H1 (cell line): ENCODE results near the gene ACE. TPM values are rescaled to one million over a fixed set of nuclear protein-coding genes. Genes with fewer than 3 reads are reported as not detected.
A peak's percentile ranks its signal among the peaks of the same experiment; 100 is the strongest.

Source experiments
- CTCF ChIA-PET: fragments of 300-600 bp; sonication (Branson Sonifier 250); formaldehyde crosslinking; loops from one replicate; lab custom pipeline; 2021; ENCODE audit not compliant: partially characterized antibody; lab: Charles Lee
- POLR2A ChIA-PET: fragments of 300-600 bp; sonication (Branson Sonifier 250); formaldehyde crosslinking; loops from one replicate; lab custom pipeline; 2021; ENCODE audit warnings: inconsistent platforms; ENCODE audit not compliant: partially characterized antibody; lab: Charles Lee
- DNase-seq, 2 experiments: peaks; one replicate each; pipeline versions ENCODE4 v3.0.0 to v3.0.0-alpha.2; 2010 to 2022; ENCODE audit warnings: low spot score in 2 of 2, low read depth in 1 of 2, mixed read lengths in 1 of 2
- FAIRE-seq: peaks from 2 replicates; lab custom pipeline; 2011; peaks lifted over from hg19 to GRCh38; lab: Jason Lieb, UNC
- H2AFZ ChIP-seq: 2 replicates; pipeline ENCODE4 v1.8.1; 2012; ENCODE audit warnings: low read length, inconsistent platforms
- H2AK5ac ChIP-seq: 2 replicates; pipeline ENCODE4 v1.6.1; 2013; ENCODE audit warnings: low read depth, low read length
- H2BK120ac ChIP-seq: replicated peaks from 2 replicates; pipeline ENCODE3; 2013; ENCODE audit warnings: low read depth, low read length, inconsistent platforms
- H2BK12ac ChIP-seq: 2 replicates; pipeline ENCODE4 v1.6.1; 2013; ENCODE audit warnings: low read depth, low read length
- H2BK15ac ChIP-seq: 2 replicates; pipeline ENCODE4 v1.6.1; 2013; ENCODE audit warnings: low read length
- H2BK20ac ChIP-seq: 2 replicates; pipeline ENCODE4 v1.6.1; 2013; ENCODE audit warnings: low read length
- H2BK5ac ChIP-seq: 2 replicates; pipeline ENCODE4 v1.6.1; 2013; ENCODE audit warnings: low read depth, low read length
- H3K14ac ChIP-seq: 2 replicates; pipeline ENCODE4 v1.6.1; 2013; ENCODE audit warnings: inconsistent platforms; ENCODE audit not compliant: insufficient read length
- H3K18ac ChIP-seq: 2 replicates; pipeline ENCODE4 v1.6.1; 2013; ENCODE audit warnings: low read length; ENCODE audit errors: extremely low read depth
- H3K23ac ChIP-seq: 2 replicates; pipeline ENCODE4 v1.6.1; 2013; ENCODE audit warnings: inconsistent platforms; ENCODE audit not compliant: insufficient read length
- H3K23me2 ChIP-seq: 2 replicates; pipeline ENCODE4 v1.6.1; 2013; ENCODE audit warnings: low read depth, low read length
- H3K27ac ChIP-seq: 2 replicates; pipeline ENCODE4 v1.6.1; 2011; ENCODE audit warnings: low read depth, low read length, inconsistent platforms
- H3K27me3 ChIP-seq, 4 experiments: replicated peaks in 1 of 4; 1 replicate in 1 of 4; 2 replicates in 3 of 4; pipeline versions ENCODE4 v1.6.1 to v1.8.1; 2011 to 2013; ENCODE audit warnings: low read length in 3 of 4, mild to moderate bottlenecking in 3 of 4, inconsistent platforms in 2 of 4, mixed read lengths in 2 of 4, moderate library complexity in 1 of 4; ENCODE audit not compliant: control insufficient read depth in 3 of 4, insufficient read depth in 3 of 4; ENCODE audit errors: extremely low read depth in 1 of 4
- H3K36me3 ChIP-seq, 4 experiments: 2 replicates each; pipeline versions ENCODE4 v1.6.1 to v1.8.1; 2011 to 2013; ENCODE audit warnings: mild to moderate bottlenecking in 4 of 4, low read length in 3 of 4, moderate library complexity in 2 of 4, control low read depth in 1 of 4, inconsistent platforms in 1 of 4; ENCODE audit not compliant: insufficient read depth in 4 of 4, control insufficient read depth in 2 of 4
- H3K4ac ChIP-seq: replicated peaks from 2 replicates; pipeline ENCODE3; 2013; ENCODE audit warnings: low read length, low read depth, mixed read lengths, inconsistent platforms; ENCODE audit not compliant: insufficient read length
- H3K4me1 ChIP-seq, 4 experiments: replicated peaks in 1 of 4; 1 replicate in 1 of 4; 2 replicates in 3 of 4; pipeline versions ENCODE4 v1.6.1 to v1.8.1; 2011 to 2013; ENCODE audit warnings: low read length in 3 of 4, inconsistent platforms in 2 of 4, mixed read lengths in 1 of 4; ENCODE audit not compliant: insufficient read depth in 4 of 4, control insufficient read depth in 3 of 4
- H3K4me2 ChIP-seq, 2 experiments: 2 replicates each; pipeline versions ENCODE4 v1.6.1 to v1.8.1; 2011 to 2013; ENCODE audit warnings: low read depth in 2 of 2, low read length in 2 of 2, control low read depth in 1 of 2, inconsistent platforms in 1 of 2, mild to moderate bottlenecking in 1 of 2; ENCODE audit not compliant: insufficient read depth in 1 of 2
- H3K4me3 ChIP-seq, 4 experiments: fragments of 200-600, 300-600 bp in 1 of 4; sonication (generic), shearing (Covaris generic), sonication (Bioruptor Twin) in 1 of 4; 2 replicates each; pipeline versions ENCODE4 v1.5.1 to v1.8.1; 2011 to 2016; ENCODE audit warnings: low read length in 4 of 4, low read depth in 3 of 4, control low read depth in 2 of 4, inconsistent platforms in 2 of 4, mild to moderate bottlenecking in 2 of 4, mixed read lengths in 1 of 4, moderate library complexity in 1 of 4; ENCODE audit not compliant: insufficient read depth in 2 of 4; ENCODE audit errors: extremely low read depth in 1 of 4
- H3K56ac ChIP-seq: replicated peaks from 2 replicates; pipeline ENCODE3; 2013; ENCODE audit warnings: low read depth, mild to moderate bottlenecking, mixed read lengths, low read length, inconsistent platforms; ENCODE audit not compliant: insufficient read length
- H3K79me1 ChIP-seq: 2 replicates; pipeline ENCODE4 v1.6.1; 2013; ENCODE audit warnings: low read depth, low read length, control low read depth
- H3K79me2 ChIP-seq, 2 experiments: 2 replicates each; pipeline versions ENCODE4 v1.6.1 to v1.8.1; 2012 to 2013; ENCODE audit warnings: low read length in 2 of 2, mild to moderate bottlenecking in 2 of 2, inconsistent platforms in 1 of 2; ENCODE audit not compliant: insufficient read depth in 2 of 2, control insufficient read depth in 1 of 2
- H3K9ac ChIP-seq, 4 experiments: replicated peaks in 1 of 4; 1 replicate in 1 of 4; 2 replicates in 3 of 4; pipeline versions ENCODE4 v1.6.1 to v1.8.1; 2011 to 2013; ENCODE audit warnings: low read depth in 3 of 4, low read length in 3 of 4, control low read depth in 2 of 4, mild to moderate bottlenecking in 2 of 4, moderate library complexity in 2 of 4, inconsistent platforms in 1 of 4; ENCODE audit errors: extremely low read depth in 1 of 4
- H3K9me3 ChIP-seq, 2 experiments: 2 replicates each; pipeline versions ENCODE4 v1.6.1 to v1.8.1; 2012 to 2013; ENCODE audit warnings: mild to moderate bottlenecking in 2 of 2, moderate library complexity in 2 of 2, control low read depth in 1 of 2, inconsistent platforms in 1 of 2, low read depth in 1 of 2, low read length in 1 of 2, mixed read lengths in 1 of 2; ENCODE audit not compliant: insufficient read depth in 2 of 2
- H4K20me1 ChIP-seq, 2 experiments: replicated peaks in 1 of 2; 2 replicates each; pipeline versions ENCODE3 to v1.8.1; 2011 to 2013; ENCODE audit warnings: inconsistent platforms in 2 of 2, low read length in 2 of 2, mild to moderate bottlenecking in 1 of 2; ENCODE audit not compliant: insufficient read depth in 2 of 2, control insufficient read depth in 1 of 2
- H4K5ac ChIP-seq: 2 replicates; pipeline ENCODE4 v1.6.1; 2013; ENCODE audit warnings: low read length, low read depth, mixed read lengths, inconsistent platforms; ENCODE audit not compliant: insufficient read length
- H4K8ac ChIP-seq: 2 replicates; pipeline ENCODE4 v1.8.0; 2013; ENCODE audit warnings: mild to moderate bottlenecking, moderate library complexity, low read length, inconsistent platforms; ENCODE audit not compliant: insufficient read depth; ENCODE audit errors: extremely low read depth
- H4K91ac ChIP-seq: replicated peaks from 2 replicates; pipeline ENCODE3; 2013; ENCODE audit warnings: low read length, mixed read lengths, inconsistent platforms; ENCODE audit not compliant: insufficient read length
- CBX5 ChIP-seq: fragments of 300-800, 300-1000 bp; sonication (generic); IDR thresholded peaks from 2 replicates; pipeline ENCODE4 v1.7.1; 2016; ENCODE audit warnings: antibody characterized with exemption, low read length, low read depth
- WGBS, 2 experiments: shearing (Covaris generic) in 1 of 2; methylation state at CpG; one replicate each; pipeline versions ENCODE4 v1.1.6 to v1.1.7; 2013 to 2015; ENCODE audit warnings: low lambda C conversion rate in 2 of 2, mixed read lengths in 2 of 2, inconsistent platforms in 1 of 2, low coverage in 1 of 2, missing lambda C conversion rate in 1 of 2; ENCODE audit not compliant: insufficient replicate concordance in 2 of 2, insufficient coverage in 1 of 2, insufficient read length in 1 of 2; ENCODE audit errors: extremely low coverage in 1 of 2, missing lambda C conversion rate in 1 of 2; 5-methylcytosine and 5-hydroxymethylcytosine counted together
- polyA plus RNA-seq, 7 experiments: library from polyadenylated mRNA; depleted of rRNA in 3 of 7; stranded (reverse) in 5 of 7; unstranded in 2 of 7; fragments of >200 nt in 5 of 7; fragments of 200-250 nt in 2 of 7; gene quantifications; 1 replicate in 5 of 7; 2 replicates in 1 of 7; 4 replicates in 1 of 7; pipeline versions ENCODE4 v1.2.1 to v1.2.3, GENCODE V29; 2011 to 2013; ENCODE audit warnings: missing spikeins in 2 of 7, mixed read lengths in 2 of 7
- total RNA-seq: library from RNA; stranded (reverse); fragmentation: NEBNext Ultra II Directional; extraction: Animal tissue kit (Norgen Biotek cat#: 25700); gene quantifications from 2 replicates; pipeline ENCODE4 v1.2.1, GENCODE V29; 2021

ACE gene
- total and polyA plus RNA-seq, 2 of the 8 experiments (the other 6 are each of a cell fraction or from before 2014, with no cell fraction given), result 2.5 to 5.5 TPM

DNA sequence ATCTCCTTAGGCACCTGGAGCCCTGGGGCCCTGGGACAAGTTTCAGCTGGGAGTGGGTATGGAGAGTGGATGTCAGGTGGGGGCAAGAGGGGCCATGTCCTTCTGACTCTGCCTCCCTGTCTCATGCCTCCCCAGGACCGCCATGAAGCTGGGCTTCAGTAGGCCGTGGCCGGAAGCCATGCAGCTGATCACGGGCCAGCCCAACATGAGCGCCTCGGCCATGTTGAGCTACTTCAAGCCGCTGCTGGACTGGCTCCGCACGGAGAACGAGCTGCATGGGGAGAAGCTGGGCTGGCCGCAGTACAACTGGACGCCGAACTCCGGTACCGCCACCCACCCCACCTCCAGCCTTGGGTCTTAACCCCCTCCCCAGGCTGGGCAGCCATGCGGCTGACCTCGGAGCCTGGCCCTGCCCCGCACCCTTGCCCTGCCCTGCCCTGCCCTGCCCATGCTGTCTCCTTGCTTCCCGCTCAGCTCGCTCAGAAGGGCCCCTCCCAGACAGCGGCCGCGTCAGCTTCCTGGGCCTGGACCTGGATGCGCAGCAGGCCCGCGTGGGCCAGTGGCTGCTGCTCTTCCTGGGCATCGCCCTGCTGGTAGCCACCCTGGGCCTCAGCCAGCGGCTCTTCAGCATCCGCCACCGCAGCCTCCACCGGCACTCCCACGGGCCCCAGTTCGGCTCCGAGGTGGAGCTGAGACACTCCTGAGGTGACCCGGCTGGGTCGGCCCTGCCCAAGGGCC is 20.0 kb downstream of the ACE start:
- FAIRE-seq, result no peak
- no peak for TF ChIP-seq CBX5

More for the DNA sequence above, 20.0 kb downstream of the ACE start:
- H4K5ac ChIP-seq, result no peak overlapping the region
- H3K27me3 ChIP-seq, result no peaks in the 10 kb centered on the region
- no peak overlapping the region for H3K4ac ChIP-seq
- DNase-seq, result no peak
- no peak overlapping the region for H3K27ac ChIP-seq
- H2BK15ac ChIP-seq, result no peak overlapping the region
- no peak overlapping the region for H3K14ac ChIP-seq
- H2AFZ ChIP-seq, result no peak overlapping the region
- peak overlapping the region; percentile 80 for H4K8ac ChIP-seq
- H2BK5ac ChIP-seq, result no peak overlapping the region
- H3K23ac ChIP-seq, result no peak overlapping the region
- H3K9ac ChIP-seq, result no peak overlapping the region
- no peaks in the 10 kb centered on the region for H3K36me3 ChIP-seq
- H3K23me2 ChIP-seq, result no peaks in the 10 kb centered on the region; the same call in 1 of the 2 replicates
- peaks cover 0 to 6% (median 0%) of the 10 kb centered on the region in 4 experiments; a peak in 1 of 7 replicates for H3K4me1 ChIP-seq
- H3K4me2 ChIP-seq, result no peak overlapping the region
- no peaks in the 10 kb centered on the region for H3K79me1 ChIP-seq
- H2BK12ac ChIP-seq, result no peak overlapping the region; the same call in 1 of the 2 replicates
- no peak overlapping the region for H3K56ac ChIP-seq
- ChIA-PET CTCF (interaction anchor here (0.6 to 6.6 kb wide), 18 partner anchors 8 to 1011 kb away, joined by 3 to 43 read pairs (median 6); no protein-coding TSS in a partner anchor), POLR2A (interaction anchor here (0.7 to 2.1 kb wide), 7 partner anchors 10 to 71 kb away, joined by 3 to 7 read pairs (median 4); partner anchors contain the start of gene CYB561)
- H3K9me3 ChIP-seq, result no peaks in the 10 kb centered on the region
- peaks cover 0 to 2% of the 10 kb centered on the region in 2 experiments for H4K20me1 ChIP-seq
- H2BK120ac ChIP-seq, result no peak overlapping the region
- no peak overlapping the region for H4K91ac ChIP-seq
- no peak overlapping the region for H3K4me3 ChIP-seq
- no peak overlapping the region for H2AK5ac ChIP-seq
- whole genome bisulfite sequencing, 2 experiments, result 91% methylated on average over 31 of the region's 36 CpGs; no CpG with 5 or more reads in 1 of the 2 experiments
- no peaks in the 10 kb centered on the region for H3K79me2 ChIP-seq
- H2BK20ac ChIP-seq, result no peak overlapping the region
- no peak overlapping the region; the same call in 1 of the 2 replicates for H3K18ac ChIP-seq
